HFFc6 (cell line): ENCODE measurements around the gene KLHL33. TPM values are rescaled to one million over a fixed set of nuclear protein-coding genes. Genes with fewer than 3 reads are reported as not detected.

Source experiments
- DNase-seq: peaks from one replicate; pipeline ENCODE4 v3.0.0-alpha.2; 2018
- H3K27ac Mint-ChIP-seq: 2 replicates; pipeline ENCODE4 v1.8.0; 2020; ENCODE audit warnings: mild to moderate bottlenecking, mixed read lengths
- H3K27me3 Mint-ChIP-seq: 2 replicates; pipeline ENCODE4 v1.8.0; 2021; ENCODE audit warnings: mild to moderate bottlenecking, moderate library complexity, mixed read lengths; ENCODE audit not compliant: insufficient read depth
- H3K36me3 Mint-ChIP-seq: 2 replicates; pipeline ENCODE4 v1.8.0; 2021; ENCODE audit warnings: low read depth, mixed read lengths
- H3K4me1 Mint-ChIP-seq: 2 replicates; pipeline ENCODE4 v1.8.0; 2020; ENCODE audit warnings: low read depth, mixed read lengths
- H3K4me3 Mint-ChIP-seq: 2 replicates; pipeline ENCODE4 v1.8.0; 2020; ENCODE audit warnings: mild to moderate bottlenecking, moderate library complexity, mixed read lengths
- H3K9me3 Mint-ChIP-seq: 2 replicates; pipeline ENCODE4 v1.8.0; 2020; ENCODE audit warnings: mild to moderate bottlenecking, mixed read lengths
- total RNA-seq, 6 experiments: library from RNA; stranded (reverse); fragmentation: NEBNext Ultra II Directional; extraction: Animal tissue kit (Norgen Biotek cat#: 25700); gene quantifications; 2 replicates in 1 of 6; 3 replicates in 5 of 6; pipeline ENCODE4 v1.2.3, GENCODE V29; 2021
- TF ChIP-seq, protein P1 (sequence below): fragments of 200-600 bp; sonication (generic); IDR thresholded peaks from 2 replicates; pipeline ENCODE4 v1.5.0; 2021; ENCODE audit warnings: antibody characterized with exemption, mild to moderate bottlenecking

The KLHL33 gene
- total RNA-seq, 6 experiments from 2014 or later, result 0.05 TPM; not detected in 5

GRCh38 chr14:20384321-20384720, 51.6 kb downstream of the KLHL33 start:
- no peak for DNase-seq
- Mint-ChIP-seq H3K27me3 (peaks cover 2% of the 10 kb centered on the region), H3K4me3 (no peak overlapping the region), H3K9me3 (no peaks in the 10 kb centered on the region), H3K4me1 (no peaks in the 10 kb centered on the region), H3K27ac (no peak overlapping the region), H3K36me3 (peaks cover 9% of the 10 kb centered on the region; the same call in 1 of the 2 replicates)
- TF ChIP-seq, protein P1, sequence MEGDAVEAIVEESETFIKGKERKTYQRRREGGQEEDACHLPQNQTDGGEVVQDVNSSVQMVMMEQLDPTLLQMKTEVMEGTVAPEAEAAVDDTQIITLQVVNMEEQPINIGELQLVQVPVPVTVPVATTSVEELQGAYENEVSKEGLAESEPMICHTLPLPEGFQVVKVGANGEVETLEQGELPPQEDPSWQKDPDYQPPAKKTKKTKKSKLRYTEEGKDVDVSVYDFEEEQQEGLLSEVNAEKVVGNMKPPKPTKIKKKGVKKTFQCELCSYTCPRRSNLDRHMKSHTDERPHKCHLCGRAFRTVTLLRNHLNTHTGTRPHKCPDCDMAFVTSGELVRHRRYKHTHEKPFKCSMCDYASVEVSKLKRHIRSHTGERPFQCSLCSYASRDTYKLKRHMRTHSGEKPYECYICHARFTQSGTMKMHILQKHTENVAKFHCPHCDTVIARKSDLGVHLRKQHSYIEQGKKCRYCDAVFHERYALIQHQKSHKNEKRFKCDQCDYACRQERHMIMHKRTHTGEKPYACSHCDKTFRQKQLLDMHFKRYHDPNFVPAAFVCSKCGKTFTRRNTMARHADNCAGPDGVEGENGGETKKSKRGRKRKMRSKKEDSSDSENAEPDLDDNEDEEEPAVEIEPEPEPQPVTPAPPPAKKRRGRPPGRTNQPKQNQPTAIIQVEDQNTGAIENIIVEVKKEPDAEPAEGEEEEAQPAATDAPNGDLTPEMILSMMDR, result no peak

GRCh38 chr14:20383636-20384035, 52.3 kb downstream of the KLHL33 start:
- DNase-seq, result no peak
- H3K27me3 Mint-ChIP-seq, result peaks cover 2% of the 10 kb centered on the region
- H3K9me3 Mint-ChIP-seq, result no peaks in the 10 kb centered on the region
- TF ChIP-seq, protein P1, result no peak
- H3K4me1 Mint-ChIP-seq, result no peaks in the 10 kb centered on the region
- no peak overlapping the region for H3K4me3 Mint-ChIP-seq
- peaks cover 6% of the 10 kb centered on the region; the same call in 1 of the 2 replicates for H3K36me3 Mint-ChIP-seq
- H3K27ac Mint-ChIP-seq, result no peak overlapping the region

- DNase-seq, result no peak
- Mint-ChIP-seq H3K27ac (no peak overlapping the region), H3K27me3 (peaks cover 2% of the 10 kb centered on the region), H3K4me3 (no peak overlapping the region), H3K36me3 (peaks cover 3% of the 10 kb centered on the region; the same call in 1 of the 2 replicates), H3K4me1 (no peaks in the 10 kb centered on the region), H3K9me3 (no peaks in the 10 kb centered on the region)
- TF ChIP-seq, protein P1, result no peak
These were observed 52.9 kb downstream of the KLHL33 start for GRCh38 chr14:20383032-20383431.

GRCh38 chr14:20382526-20382925, 53.4 kb downstream of the KLHL33 start:
- Mint-ChIP-seq H3K4me3 (no peak overlapping the region), H3K9me3 (no peaks in the 10 kb centered on the region), H3K4me1 (no peaks in the 10 kb centered on the region), H3K27me3 (peaks cover 2% of the 10 kb centered on the region), H3K36me3 (no peaks in the 10 kb centered on the region; the same call in 1 of the 2 replicates), H3K27ac (no peak overlapping the region)
- no peak for DNase-seq
- TF ChIP-seq, protein P1, result no peak

DNA sequence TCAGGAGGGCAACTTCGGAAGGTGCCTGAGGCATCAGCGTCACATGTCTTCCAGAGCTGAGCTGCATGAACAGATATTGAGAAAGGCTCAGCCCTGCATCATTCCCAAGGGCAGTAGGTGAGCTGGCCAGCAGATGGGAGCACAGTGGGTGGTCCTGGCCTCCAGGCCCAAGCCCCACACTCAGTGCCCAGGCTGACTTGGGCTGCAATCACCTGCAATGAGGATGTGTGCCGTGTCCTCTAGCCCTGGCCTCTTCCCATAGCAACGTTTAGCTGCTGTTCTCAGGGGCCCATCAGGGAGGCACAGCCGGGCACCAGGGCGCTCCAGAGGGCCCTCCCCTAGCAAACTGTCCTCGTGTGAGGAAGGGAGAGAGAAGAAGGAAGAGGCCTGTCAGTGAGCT, 54.6 kb downstream of the KLHL33 start:
- TF ChIP-seq, protein P1, result no peak
- no peaks in the 10 kb centered on the region for H3K9me3 Mint-ChIP-seq
- DNase-seq, result no peak
- H3K4me1 Mint-ChIP-seq, result no peaks in the 10 kb centered on the region
- peaks cover 2% of the 10 kb centered on the region for H3K27me3 Mint-ChIP-seq
- peaks cover 3% of the 10 kb centered on the region; the same call in 1 of the 2 replicates for H3K36me3 Mint-ChIP-seq
- H3K27ac Mint-ChIP-seq, result no peak overlapping the region
- H3K4me3 Mint-ChIP-seq, result no peak overlapping the region

GRCh38 chr14:20380681-20381080, 55.3 kb downstream of the KLHL33 start:
- Mint-ChIP-seq H3K4me1 (no peaks in the 10 kb centered on the region), H3K36me3 (peaks cover 5% of the 10 kb centered on the region; the same call in 1 of the 2 replicates), H3K9me3 (no peaks in the 10 kb centered on the region), H3K4me3 (no peak overlapping the region), H3K27me3 (peaks cover 2% of the 10 kb centered on the region; the same call in 1 of the 2 replicates), H3K27ac (no peak overlapping the region)
- no peak for DNase-seq
- TF ChIP-seq, protein P1, result no peak
